ENCODE data around the gene STXBP4.

Gene STXBP4

GRCh38 chr17:55122114-55122513 is 153.5 kb downstream of the STXBP4 start:
- DNase-seq (ENCODE audit: low read depth) = no peak

- DNase-seq (ENCODE audit: low read depth) = no peak
Measured at GRCh38 chr17:55124730-55125360, 156.3 kb downstream of the STXBP4 start.

- no peak for DNase-seq (ENCODE audit: low read depth)
Measured at GRCh38 chr17:55133583-55133982, 165.0 kb downstream of the STXBP4 start.

GRCh38 chr17:55134486-55135157 is 166.1 kb downstream of the STXBP4 start:
- no peak for DNase-seq (ENCODE audit: low read depth)

GRCh38 chr17:55140809-55141208 is 172.2 kb downstream of the STXBP4 start:
- no peak for DNase-seq (ENCODE audit: low read depth)

- DNase-seq (ENCODE audit: low read depth) = no peak
Measured at GRCh38 chr17:55144518-55144917, 176.0 kb downstream of the STXBP4 start.

GRCh38 chr17:55149485-55149884 is 180.9 kb downstream of the STXBP4 start:
- no peak for DNase-seq (ENCODE audit: low read depth)

GRCh38 chr17:55152236-55152635 is 183.7 kb downstream of the STXBP4 start:
- no peak for DNase-seq (ENCODE audit: low read depth)

- no peak for DNase-seq (ENCODE audit: low read depth)
Measured at GRCh38 chr17:55154101-55154500, 185.5 kb downstream of the STXBP4 start.

- DNase-seq (ENCODE audit: low read depth) = no peak
Measured at GRCh38 chr17:55155856-55156560, 187.4 kb downstream of the STXBP4 start.

- DNase-seq (ENCODE audit: low read depth) = no peak
Measured at GRCh38 chr17:55157165-55157564, 188.6 kb downstream of the STXBP4 start.

GRCh38 chr17:55158439-55158838 is 189.9 kb downstream of the STXBP4 start:
- DNase-seq (ENCODE audit: low read depth) = no peak

- DNase-seq (ENCODE audit: low read depth) = no peak
Measured at GRCh38 chr17:55159251-55159650, 190.7 kb downstream of the STXBP4 start.

GRCh38 chr17:55160501-55160900 is 191.9 kb downstream of the STXBP4 start:
- no peak for DNase-seq (ENCODE audit: low read depth)

- DNase-seq (ENCODE audit: low read depth) = no peak
Measured at GRCh38 chr17:55161935-55162555, 193.5 kb downstream of the STXBP4 start.

GRCh38 chr17:55162556-55162946 is 194.0 kb downstream of the STXBP4 start:
- no peak for DNase-seq (ENCODE audit: low read depth)

GRCh38 chr17:55163408-55163807 is 194.8 kb downstream of the STXBP4 start:
- DNase-seq (ENCODE audit: low read depth) = no peak

GRCh38 chr17:55166506-55166905 is 197.9 kb downstream of the STXBP4 start:
- DNase-seq (ENCODE audit: low read depth) = no peak

GRCh38 chr17:55167024-55167725 is 198.6 kb downstream of the STXBP4 start:
- no peak for DNase-seq (ENCODE audit: low read depth)

- DNase-seq (ENCODE audit: low read depth) = no peak
Measured at GRCh38 chr17:55168958-55169687, 200.6 kb downstream of the STXBP4 start.

- DNase-seq (ENCODE audit: low read depth) = no peak
Measured at GRCh38 chr17:55171634-55172328, 203.2 kb downstream of the STXBP4 start.

Data from stimulated activated CD8-positive, alpha-beta memory T cell treated with anti-CD3 and anti-CD28 coated beads, Interleukin-15, amount 100 ng/mL, for 1 hour (primary cell).